ENCODE measurements around the gene TGFBR2.
"Not testable (repeated sequence)": the region's sequence is repeated elsewhere in the genome, so short reads cannot be mapped to it uniquely, and the experiment has no call there.

The TGFBR2 gene

GRCh38 chr3:30619318-30619717, 12.9 kb downstream of the TGFBR2 start:
- DNase-seq (ENCODE audit: low read depth): no peak

- DNase-seq (ENCODE audit: low read depth): no peak
These were observed 14.3 kb downstream of the TGFBR2 start for GRCh38 chr3:30620402-30621360.

- DNase-seq (ENCODE audit: low read depth): no peak
These were observed 15.2 kb downstream of the TGFBR2 start for GRCh38 chr3:30621576-30621975.

- DNase-seq (ENCODE audit: low read depth): no peak
These were observed 15.7 kb downstream of the TGFBR2 start for GRCh38 chr3:30622047-30622545.

GRCh38 chr3:30622790-30623189, 16.4 kb downstream of the TGFBR2 start:
- DNase-seq (ENCODE audit: low read depth): no peak

GRCh38 chr3:30623351-30623750, 16.9 kb downstream of the TGFBR2 start:
- DNase-seq (ENCODE audit: low read depth): no peak

- DNase-seq (ENCODE audit: low read depth): not testable (repeated sequence)
These were observed 18.1 kb downstream of the TGFBR2 start for GRCh38 chr3:30624480-30624879.

GRCh38 chr3:30625541-30626438, 19.4 kb downstream of the TGFBR2 start:
- no peak for DNase-seq (ENCODE audit: low read depth)

GRCh38 chr3:30626443-30627180, 20.2 kb downstream of the TGFBR2 start:
- DNase-seq (ENCODE audit: low read depth): no peak

GRCh38 chr3:30628205-30628900, 22.0 kb downstream of the TGFBR2 start:
- DNase-seq (ENCODE audit: low read depth): no peak

GRCh38 chr3:30628901-30629590, 22.6 kb downstream of the TGFBR2 start:
- DNase-seq (ENCODE audit: low read depth): no peak

GRCh38 chr3:30629746-30630145, 23.3 kb downstream of the TGFBR2 start:
- DNase-seq (ENCODE audit: low read depth): no peak

GRCh38 chr3:30630238-30631030, 24.0 kb downstream of the TGFBR2 start:
- DNase-seq (ENCODE audit: low read depth): no peak

GRCh38 chr3:30631243-30631904, 25.0 kb downstream of the TGFBR2 start:
- peak; percentile 40 for DNase-seq (ENCODE audit: low read depth)

- DNase-seq (ENCODE audit: low read depth): no peak
These were observed 25.7 kb downstream of the TGFBR2 start for GRCh38 chr3:30632065-30632464.

GRCh38 chr3:30632521-30632920, 26.1 kb downstream of the TGFBR2 start:
- no peak for DNase-seq (ENCODE audit: low read depth)

GRCh38 chr3:30633718-30634117, 27.3 kb downstream of the TGFBR2 start:
- DNase-seq (ENCODE audit: low read depth): no peak

- no peak for DNase-seq (ENCODE audit: low read depth)
These were observed 28.6 kb downstream of the TGFBR2 start for GRCh38 chr3:30634761-30635735.

All from activated T-helper 9 cell treated with anti-CD3 and anti-CD28 coated beads, Interleukin-2, amount 50 U/mL, for 16 hours (primary cell).